Measurements from ENCODE around the gene ZNF483.
"Not testable (repeated sequence)": the region's sequence is repeated elsewhere in the genome, so short reads cannot be mapped to it uniquely, and the experiment has no call there.

ZNF483 gene

DNA sequence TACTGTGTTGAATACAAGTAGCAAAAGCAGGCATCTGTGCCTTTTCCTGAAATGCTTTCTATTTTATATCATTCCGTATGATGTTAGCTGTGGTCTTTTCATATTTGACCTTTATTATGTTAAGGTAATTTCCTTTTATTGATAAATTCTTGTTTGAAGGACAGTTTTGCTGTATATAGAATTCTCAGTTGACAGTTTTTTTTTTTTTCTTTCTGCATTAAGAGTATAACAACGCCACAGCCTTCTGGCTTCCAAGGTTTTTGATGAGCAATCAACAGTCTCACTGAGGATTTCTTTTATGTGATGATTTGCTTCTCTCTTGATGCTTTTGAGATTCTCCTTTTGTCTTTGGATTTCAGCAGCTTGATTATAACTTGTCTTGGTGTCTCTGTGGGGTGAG is 23.6 kb downstream of the ZNF483 start:
- no peak for DNase-seq

- not testable (repeated sequence) for DNase-seq
These were observed 30.4 kb downstream of the ZNF483 start for GRCh38 chr9:111555425-111555824.

- DNase-seq, result no peak
These were observed 34.1 kb downstream of the ZNF483 start for GRCh38 chr9:111559000-111559610.

DNA sequence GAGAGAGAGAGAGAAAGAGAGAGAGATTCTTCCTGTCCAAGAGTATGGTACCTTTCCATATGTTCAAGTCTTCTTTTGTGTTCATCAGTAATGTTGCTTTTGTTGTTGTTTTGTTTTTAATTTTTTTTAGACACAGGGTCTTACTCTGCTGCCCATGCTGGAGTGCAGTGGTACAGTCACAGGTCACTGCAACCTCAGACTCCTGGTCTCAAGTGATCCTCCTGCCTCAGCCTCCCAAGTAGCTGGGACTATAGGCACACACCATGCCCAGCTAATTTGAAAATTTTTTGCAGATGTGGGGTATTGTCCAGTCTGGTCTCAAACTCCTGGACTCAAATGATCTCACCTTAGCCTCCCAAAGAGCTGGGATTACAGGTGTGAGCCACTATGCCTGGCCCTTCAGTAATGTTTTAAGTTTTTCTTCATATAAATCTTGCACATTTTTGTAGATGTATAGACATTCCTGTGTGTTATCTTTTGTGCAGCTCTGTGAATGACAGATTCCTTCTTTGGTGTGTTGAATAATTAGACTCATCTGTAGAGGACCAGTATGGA is 36.3 kb downstream of the ZNF483 start:
- no peak for DNase-seq

- DNase-seq, result peak; percentile 2
These were observed 41.3 kb downstream of the ZNF483 start for GRCh38 chr9:111566234-111566633.

DNA sequence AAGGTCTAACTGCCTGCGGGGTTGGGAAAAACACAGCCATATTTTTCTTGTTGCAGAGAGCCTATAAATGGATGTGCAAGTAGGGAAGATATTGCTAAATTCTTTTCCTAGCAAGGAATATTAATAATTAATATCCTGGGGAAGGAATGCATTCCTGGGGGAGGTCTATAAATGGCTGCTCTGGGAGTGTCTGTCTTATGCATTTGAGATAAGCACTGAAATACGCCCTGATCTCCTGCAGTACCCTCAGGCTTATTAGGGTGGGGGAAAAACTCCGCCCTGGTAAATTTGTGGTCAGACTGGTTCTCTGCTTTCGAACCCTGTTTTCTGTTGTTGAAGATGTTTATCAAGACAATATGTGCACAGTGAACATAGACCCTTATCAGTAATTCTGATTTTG is 43.1 kb downstream of the ZNF483 start:
- DNase-seq, result not testable (repeated sequence)

GRCh38 chr9:111572950-111573604 is 48.1 kb downstream of the ZNF483 start:
- peak; percentile 8 for DNase-seq

DNA sequence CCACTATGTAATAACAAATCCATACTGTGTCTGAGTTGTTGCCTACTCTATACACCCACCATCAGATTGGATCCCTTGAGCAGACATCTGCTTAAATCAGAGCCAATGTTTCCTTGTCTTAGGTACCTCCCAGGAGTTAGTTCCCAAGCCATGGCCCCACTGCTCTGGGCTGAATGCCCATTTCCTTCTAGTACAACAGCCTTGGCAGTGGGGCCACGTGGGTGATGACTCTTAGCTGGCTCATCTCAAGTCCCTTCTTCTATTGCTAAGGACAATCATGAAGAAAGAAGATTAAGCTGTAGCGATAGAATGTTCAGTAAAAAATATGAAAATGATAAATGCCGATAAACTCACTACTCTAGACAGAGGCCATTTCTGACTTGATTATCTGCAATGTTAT is 57.9 kb downstream of the ZNF483 start:
- DNase-seq, result no peak

DNA sequence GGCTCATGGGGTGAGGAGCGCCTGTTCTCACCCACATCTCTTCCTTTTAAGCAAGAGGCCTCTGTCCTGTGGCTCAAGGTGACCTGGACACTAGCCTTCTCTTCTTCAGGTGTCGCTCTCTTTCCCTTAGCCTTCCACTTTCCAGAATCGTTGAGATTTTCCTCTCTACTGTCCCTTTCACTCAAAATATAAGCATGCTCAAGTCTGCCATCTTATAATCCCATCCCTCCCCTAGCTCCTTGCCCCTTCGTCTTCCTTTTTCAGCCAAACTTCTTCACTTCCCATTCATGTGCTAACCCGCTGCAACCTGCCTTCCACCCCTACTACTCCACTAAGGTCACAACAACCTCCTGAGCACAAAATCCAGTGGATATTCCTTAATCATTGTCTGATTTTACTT is 61.4 kb downstream of the ZNF483 start:
- no peak for DNase-seq

DNA sequence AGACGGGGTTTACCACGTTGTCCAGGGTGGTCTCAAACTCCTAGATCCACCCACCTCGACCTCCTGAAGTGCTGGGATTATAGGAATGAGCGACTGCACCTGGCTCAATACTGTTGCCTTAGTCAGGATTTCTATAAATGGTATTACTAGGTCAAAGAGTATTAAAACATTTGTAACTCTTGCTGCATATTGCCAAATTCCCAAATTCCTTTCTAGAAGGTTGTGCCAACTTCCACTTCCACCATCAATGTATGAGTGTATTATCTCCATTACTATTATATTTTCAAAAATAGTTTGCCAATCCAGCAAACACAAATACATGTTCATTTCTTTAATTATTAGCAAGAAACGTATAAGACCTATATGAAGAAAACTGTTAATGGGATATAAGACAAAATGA is 63.9 kb downstream of the ZNF483 start:
- DNase-seq, result no peak

- peak; percentile 28 for DNase-seq
These were observed 73.1 kb downstream of the ZNF483 start for GRCh38 chr9:111597852-111598732.

GRCh38 chr9:111598733-111599091 is 73.7 kb downstream of the ZNF483 start:
- DNase-seq, result no peak

DNA sequence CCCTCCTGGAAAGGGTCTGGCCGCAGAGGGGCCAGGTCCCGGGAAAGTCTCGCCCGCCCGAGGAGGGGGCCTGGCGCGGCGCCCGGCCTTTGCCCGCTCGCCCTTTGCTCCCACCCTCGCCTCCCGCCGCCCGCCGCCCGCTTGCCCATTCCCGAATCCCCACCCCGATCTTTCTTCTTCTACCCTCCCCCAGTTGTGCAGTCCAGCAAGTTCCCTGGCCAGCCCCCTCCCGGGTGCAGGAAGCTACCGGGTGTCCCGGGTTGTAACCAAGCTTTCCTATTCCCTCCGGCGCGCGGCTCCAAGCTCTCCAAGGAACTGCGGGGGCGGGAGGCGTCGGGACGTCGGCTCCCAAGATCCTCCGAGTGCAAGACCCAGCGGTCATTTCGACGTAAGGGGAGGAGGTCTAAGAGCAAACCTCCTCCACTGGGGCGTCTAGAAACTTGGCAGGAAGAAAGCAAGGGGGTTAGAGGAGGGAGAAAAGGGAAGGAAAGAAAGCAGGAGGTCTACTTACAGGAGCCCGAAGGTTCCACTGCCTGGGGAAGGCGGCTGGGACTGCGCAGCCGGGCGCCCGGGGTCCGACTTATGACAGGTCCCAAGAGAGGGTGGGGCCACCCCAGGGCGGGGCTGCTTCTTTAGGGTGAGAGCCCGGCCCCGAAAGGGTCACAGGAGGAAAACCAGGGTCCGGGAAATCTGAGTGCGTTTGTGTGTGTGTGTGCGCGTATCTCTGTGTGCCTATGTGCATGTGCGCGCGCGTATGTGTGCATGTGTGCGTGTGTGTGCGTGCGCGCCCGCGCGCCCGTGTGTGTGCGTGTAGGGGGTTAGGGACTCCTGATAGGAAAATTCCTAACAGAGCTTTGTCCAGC is 74.3 kb downstream of the ZNF483 start, which contains the start of gene PTGR1:
PTGR1 (minus strand) TSS at position 556 of the 863 bp plus-strand sequence. CDS start 2,225 bp downstream, outside the sequence.
- DNase-seq, result no peak

- DNase-seq, result no peak
These were observed 75.0 kb downstream of the ZNF483 start for GRCh38 chr9:111599955-111600343.

DNA sequence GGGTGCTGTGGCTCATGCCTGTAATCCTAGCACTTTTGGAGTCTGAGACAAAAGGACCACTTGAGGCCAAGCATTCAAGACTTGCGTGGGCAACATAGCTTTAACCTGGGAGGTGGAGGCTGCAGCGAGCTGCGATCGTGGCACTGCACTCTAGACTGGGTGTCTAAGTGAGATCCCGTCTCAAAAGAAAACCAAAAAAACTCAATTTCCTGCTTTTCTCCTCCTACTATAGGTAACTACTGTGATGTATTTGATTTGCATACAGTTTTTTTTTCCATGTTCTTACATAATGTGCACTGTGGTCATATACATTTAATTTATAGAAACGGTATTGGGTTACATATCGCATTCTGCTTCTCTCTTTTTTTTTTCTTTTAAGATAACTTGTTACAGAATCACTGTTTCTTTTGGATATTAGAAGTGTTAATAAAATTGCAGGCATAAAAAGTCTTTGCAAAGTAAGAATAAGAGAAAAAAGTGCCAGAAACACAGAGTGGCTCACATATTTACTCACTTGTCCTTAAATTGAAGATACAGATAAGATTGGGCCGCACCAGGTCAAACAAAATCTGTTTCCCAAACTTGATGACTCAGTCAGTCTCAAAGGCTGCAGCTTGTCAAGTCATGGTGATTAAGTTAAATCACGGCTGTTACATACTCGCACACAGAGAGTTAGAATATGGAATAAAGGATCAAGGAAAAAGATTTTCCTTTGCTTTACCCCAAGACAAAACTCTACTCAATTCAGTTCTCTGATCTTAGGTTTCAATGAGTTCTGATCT is 76.4 kb downstream of the ZNF483 start:
- DNase-seq, result no peak

DNA sequence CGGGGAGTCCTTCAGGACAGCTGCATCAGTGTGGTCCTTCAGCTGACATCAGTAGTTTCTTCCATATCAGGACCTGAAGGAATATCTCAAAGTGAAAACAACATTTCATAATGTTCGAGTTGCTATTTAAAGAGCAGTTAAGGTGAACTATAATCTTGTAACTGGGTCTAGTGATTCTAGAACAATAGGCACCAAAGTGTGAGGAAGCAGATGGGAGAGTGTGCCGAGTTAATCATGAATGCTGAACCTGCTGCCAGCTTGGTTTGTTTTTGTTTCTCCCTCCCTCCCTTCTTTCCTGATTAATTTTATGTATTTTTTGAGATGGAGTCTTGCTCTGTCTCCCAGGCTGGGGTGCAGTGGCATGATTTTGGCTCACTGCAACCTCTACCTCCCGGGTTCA is 78.1 kb downstream of the ZNF483 start:
- no peak for DNase-seq

DNA sequence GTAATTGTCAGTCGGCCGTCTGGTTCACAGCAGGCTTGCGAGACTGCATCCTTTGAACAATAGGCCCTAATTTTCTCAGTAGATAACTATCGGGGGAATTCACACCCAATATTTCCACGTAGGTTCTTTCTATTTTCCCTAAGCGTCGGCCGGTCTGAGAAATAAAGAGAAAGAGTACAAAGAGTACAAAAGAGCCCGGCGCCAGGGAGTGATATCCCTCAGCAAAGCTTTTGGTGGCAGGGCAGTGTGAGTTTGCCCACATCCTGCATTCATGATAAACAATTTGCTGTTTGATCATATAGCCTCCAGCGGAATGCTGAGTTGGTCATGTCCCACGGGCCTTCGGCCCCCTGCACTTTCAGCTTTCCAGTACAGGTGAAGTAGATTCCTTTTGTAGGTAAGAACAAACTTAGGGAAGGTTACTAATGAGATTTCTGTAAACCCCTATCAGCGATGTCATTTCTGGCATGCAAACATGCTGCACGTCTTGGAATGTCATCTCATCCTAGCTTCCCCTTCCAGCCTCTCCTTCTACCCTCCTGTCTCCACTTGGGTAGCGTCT is 79.2 kb downstream of the ZNF483 start:
- DNase-seq, result no peak

DNA sequence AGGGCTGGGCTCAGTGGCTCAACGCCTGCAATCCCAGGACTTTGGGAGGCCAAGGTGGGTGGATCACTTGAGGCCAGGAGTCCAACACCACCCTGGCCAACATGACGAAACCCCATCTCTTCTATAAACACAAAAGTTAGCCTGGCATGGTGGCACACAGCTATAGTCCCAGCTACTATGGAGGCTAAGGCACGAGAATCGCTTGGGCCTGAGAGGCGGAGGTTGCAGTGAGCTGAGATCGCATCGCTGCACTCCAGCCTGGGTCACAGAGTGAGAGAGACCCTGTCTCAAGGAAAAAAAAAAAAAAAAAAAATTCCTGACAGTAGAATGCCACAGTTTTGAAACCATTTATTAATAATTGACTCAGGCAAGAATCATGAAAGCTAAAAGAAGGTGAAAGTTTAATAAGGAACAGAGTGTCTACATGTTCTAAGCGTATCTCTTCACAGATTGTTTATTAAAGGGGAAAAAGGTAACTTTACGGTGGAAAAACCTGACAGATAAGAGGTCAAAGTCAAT is 80.1 kb downstream of the ZNF483 start:
- no peak for DNase-seq

DNA sequence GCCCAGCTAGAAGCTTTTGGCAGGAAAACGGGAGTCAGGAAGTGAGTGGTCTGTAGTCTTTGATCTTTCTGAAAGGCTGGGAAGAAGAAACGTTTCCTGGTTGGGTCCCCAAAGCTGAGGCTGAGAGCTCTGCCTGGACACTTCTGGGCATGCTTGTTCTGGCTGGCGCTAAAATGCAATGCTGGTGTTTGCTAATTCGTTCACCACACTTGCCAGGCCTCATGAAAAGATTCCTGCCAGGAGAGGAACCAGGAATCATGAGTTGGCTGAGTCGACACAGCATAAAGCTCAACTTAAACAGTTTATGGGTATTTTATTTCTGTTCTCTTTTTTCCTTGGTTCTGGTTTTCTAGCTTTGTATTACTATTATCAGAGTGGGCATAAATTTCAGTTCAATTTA is 85.2 kb downstream of the ZNF483 start:
- DNase-seq, result no peak

DNA sequence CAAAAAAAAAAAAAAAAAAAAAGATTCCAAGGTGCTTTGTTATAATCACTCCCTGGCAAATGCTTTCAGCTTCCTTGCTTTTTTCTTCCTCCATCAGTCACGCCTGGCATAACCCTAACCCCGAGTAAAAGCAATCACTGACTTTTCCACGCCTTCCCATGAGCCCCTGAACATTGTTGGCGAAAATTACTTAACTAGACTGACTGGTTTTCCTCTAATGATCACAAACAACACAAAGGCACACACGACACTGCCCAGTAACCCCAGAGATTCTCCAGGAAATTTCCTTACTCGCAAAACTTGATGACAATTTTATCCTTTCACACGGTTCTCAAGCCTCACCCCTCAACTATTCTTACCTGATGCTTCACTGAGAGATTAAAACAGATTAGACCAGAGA is 85.9 kb downstream of the ZNF483 start:
- no peak for DNase-seq

DNA sequence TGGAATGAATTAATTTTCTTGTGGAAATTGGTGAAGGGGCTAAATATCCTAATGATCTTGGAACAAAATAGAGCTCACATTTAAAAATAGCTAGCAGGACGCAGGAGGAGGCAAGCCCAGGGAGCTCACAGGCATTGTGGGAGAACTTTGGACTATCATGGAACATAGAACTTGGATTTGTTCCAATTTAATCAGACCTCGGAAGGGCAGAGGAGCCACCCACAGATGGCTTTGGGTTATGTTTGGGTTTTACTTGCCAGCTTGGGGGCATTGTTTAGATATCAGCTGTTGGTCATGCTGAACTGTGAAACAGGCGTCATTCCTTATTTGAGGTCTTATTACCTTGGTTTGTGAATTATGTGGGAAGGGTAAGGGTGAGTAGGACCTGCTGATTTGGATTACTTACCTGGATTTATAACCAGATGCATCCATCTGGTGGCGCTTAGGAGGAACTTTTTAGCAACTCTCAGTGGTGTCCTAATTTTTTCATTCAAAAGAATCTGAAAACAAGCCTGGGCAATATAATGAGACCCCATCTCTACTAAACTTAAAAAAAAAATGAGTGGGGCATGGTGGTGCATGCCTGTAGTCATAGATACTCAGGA is 88.6 kb downstream of the ZNF483 start:
- no peak for DNase-seq

Measured in NCI-H345 (cell line).